HG03196 (cell line): Measurements from ENCODE around the gene GABRB2.
"Not testable (repeated sequence)": the region's sequence is repeated elsewhere in the genome, so short reads cannot be mapped to it uniquely, and the experiment has no call there.

Experiments used
- ATAC-seq: cut with Tn5 transposase; IDR thresholded peaks from one replicate; pipeline ENCODE4 v1.9.1; 2021; ENCODE audit not compliant: unreplicated experiment

The GABRB2 gene

GRCh38 chr5:161305601-161306000 is 240.9 kb downstream of the GABRB2 start:
- ATAC-seq, result no peak

GRCh38 chr5:161302559-161302958 is 244.0 kb downstream of the GABRB2 start:
- ATAC-seq, result no peak

- no peak for ATAC-seq
Measured at GRCh38 chr5:161301586-161301985, 244.9 kb downstream of the GABRB2 start.

- ATAC-seq, result no peak
Measured at GRCh38 chr5:161299053-161299452, 247.5 kb downstream of the GABRB2 start.

DNA sequence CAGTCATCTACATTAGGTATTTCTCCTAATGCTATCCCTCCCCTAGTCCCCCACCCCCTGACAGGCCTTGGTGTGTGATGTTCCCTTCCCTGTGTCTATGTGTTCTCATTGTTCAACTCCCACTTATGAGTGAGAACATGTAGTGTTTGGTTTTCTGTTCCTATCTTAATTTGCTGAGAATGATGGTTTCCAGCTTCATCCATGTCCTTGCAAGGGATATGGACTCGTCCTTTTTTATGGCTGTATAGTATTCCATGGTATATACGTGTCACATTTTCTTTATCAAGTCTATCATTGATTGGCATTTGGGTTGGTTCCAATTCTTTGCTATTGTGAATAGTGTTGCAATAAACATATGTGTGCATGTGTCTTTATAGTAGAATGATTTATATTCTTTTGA is 249.1 kb downstream of the GABRB2 start:
- ATAC-seq, result not testable (repeated sequence)

GRCh38 chr5:161295721-161296250 is 250.7 kb downstream of the GABRB2 start:
- ATAC-seq, result no peak

DNA sequence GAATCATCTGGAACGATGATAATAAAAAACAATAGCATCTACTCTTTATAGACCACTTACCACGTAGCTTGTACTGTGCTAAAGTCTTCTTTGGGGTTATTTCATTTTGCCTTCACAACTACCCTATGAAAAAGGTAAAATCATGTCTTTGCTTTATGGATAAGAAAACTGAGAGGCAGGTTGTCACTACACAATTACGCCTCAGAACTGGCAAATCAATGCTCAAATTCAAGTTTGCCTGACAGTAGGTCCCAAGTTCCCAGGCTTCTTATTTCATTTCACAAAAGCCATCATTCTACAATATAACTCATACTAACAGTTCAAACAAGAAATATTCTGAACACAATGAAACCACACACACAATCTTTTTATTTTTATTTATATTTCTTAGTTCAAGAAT is 258.5 kb downstream of the GABRB2 start:
- no peak for ATAC-seq

DNA sequence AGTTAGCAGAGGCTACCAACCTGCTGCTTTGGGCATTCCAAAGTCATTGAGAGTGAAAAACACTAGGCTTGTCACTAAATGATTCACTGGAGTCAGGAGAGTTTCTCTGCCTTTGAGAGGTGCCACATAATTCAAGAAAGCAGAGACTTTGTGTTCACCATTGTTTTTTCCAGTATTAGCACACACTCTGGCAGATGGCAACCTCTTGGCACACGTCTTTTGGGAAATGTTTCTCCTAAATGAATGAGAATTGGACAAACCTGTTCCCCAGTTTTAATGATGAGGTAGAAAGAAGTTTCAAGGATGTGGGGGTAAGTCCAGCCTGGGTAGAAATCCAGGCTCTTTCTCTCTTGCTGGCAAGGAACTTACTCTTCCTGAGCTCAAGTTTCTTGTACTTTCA is 259.1 kb downstream of the GABRB2 start:
- no peak for ATAC-seq

GRCh38 chr5:161286066-161286655 is 260.4 kb downstream of the GABRB2 start:
- ATAC-seq, result peak; percentile 93

GRCh38 chr5:161284445-161284844 is 262.1 kb downstream of the GABRB2 start:
- ATAC-seq, result no peak

GRCh38 chr5:161283296-161283695 is 263.2 kb downstream of the GABRB2 start:
- ATAC-seq, result no peak

DNA sequence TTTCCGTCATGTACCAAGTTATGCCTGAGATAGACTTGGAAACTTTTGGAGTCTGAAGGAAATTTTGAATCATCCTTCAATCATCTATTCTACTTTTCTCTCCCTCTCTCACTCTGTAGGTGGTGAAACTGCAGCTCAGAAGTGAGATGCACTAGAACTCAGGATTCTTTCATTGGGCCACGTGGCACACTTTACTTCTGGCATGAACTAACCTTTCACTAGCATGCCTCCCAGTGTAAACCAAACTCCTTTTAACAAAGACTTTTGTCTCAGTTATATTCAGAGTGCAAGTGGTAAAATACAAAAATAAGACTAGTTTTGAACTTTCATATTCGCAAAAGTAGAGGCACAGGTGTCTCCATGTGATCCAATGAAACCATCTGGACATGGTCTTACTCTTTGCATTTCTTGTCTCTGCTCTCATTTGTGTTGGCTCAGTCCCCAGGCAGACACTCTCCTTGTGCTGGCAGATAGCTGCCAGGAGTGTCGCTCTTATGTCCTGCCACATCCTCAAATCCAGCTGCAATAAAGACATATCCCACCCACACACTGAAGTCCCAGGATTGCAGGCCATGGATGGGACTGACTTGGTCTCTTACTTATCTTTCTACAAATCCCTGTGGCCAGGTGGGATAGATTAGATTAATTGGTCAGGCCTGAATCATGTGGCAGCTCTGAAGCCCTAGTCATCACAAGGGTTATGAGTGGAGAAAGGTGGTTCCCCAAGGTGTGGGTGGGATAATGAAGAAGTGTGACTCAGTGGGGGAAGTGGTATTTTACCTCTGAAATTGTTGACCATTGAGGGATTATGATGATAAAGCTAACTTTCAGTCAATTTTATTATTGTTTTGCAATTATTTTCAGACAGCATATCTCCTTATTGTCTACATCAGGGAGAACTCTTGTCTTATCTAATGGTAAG is 267.5 kb downstream of the GABRB2 start:
- ATAC-seq, result no peak

DNA sequence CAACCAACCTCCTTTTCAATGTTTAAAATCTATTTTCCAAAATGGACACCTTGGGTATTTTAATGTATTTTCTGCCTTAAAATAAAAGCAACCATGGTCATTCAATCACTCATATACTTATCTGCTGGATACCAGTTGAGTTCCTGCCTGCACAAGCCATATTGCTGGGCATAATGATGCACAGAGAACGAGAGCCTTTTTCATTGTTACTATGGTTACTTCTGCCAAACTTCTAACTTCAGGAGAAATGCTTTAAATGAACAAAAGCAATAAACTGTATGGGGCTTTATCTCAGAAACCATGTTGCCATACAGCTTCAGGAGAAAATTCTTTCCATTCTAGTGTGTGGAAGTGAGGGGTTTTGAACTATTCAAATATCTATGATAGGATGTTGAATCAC is 269.5 kb downstream of the GABRB2 start:
- ATAC-seq, result no peak

- ATAC-seq, result no peak
Measured at GRCh38 chr5:161274951-161275350, 271.6 kb downstream of the GABRB2 start.

- ATAC-seq, result no peak
Measured at GRCh38 chr5:161273410-161273809, 273.1 kb downstream of the GABRB2 start.

DNA sequence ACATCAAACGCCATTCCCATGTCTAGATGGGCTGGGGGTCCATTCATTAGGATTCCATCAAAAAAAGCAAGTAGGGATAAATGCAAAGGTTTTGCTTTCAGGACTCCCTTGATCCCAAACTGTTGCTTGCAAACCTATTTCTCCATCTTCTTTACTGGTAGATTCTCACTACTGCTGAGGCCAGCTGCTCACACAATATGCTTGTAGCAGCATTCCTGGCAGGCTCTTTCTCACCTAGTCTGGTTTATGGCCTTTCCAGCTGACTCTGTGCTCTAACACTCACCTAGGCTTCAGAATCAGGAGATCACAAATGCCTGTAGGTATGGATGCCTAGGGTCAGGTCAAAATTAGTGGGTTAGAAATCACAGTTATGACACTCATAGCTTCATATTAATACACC is 274.7 kb downstream of the GABRB2 start:
- no peak for ATAC-seq

- ATAC-seq, result no peak
Measured at GRCh38 chr5:161269125-161269524, 277.4 kb downstream of the GABRB2 start.

GRCh38 chr5:161266954-161267353 is 279.6 kb downstream of the GABRB2 start:
- ATAC-seq, result no peak

GRCh38 chr5:161265006-161265405 is 281.5 kb downstream of the GABRB2 start:
- no peak for ATAC-seq

GRCh38 chr5:161263191-161263590 is 283.3 kb downstream of the GABRB2 start:
- no peak for ATAC-seq

- ATAC-seq, result peak; percentile 82
Measured at GRCh38 chr5:161261668-161262323, 284.7 kb downstream of the GABRB2 start.

DNA sequence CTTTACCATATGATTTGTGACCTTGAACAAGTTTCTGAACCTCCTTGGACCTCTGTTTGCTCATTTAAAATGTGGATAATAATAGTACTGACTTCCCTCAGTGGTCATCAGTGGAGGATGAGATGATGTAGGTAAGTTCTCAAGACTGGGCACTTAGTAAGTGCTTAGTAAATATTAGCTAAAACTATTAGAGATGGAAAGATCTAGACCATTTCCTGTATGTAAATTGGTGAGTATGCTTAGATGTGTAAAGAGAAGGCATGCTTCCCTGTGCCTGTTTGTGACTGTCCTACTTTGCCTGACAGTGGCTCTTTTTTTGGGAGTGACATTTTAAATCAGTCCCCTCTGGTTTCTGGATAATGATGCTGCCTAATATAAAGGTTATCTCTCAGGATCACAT is 288.1 kb downstream of the GABRB2 start:
- no peak for ATAC-seq
